Measurements from ENCODE around the gene C9orf43. TPM values are rescaled to one million over a fixed set of nuclear protein-coding genes. Genes with fewer than 3 reads are reported as not detected.

C9orf43 gene
- total RNA-seq, 2 donors from 2014 or later: 0.85 TPM; not detected in 1

GRCh38 chr9:113416149-113416721 lies 5.7 kb downstream of the C9orf43 start:
- DNase-seq (ENCODE audit: low spot score) (no peak), ATAC-seq (ENCODE audit: insufficient number of reproducible peaks, low FRiP score, low read depth) (no peak)
- Histone ChIP-seq H3K4me3 (no peak overlapping the region), H3K4me1 (ENCODE audit: control insufficient read depth in 1 of 2, low read depth in 2 of 2) (peaks cover 2 to 3% of the 10 kb centered on the region in 2 donors), H3K27ac (no peak overlapping the region), H3K9me3 (no peaks in the 10 kb centered on the region), H3K27me3 (replicated peaks; ENCODE audit: insufficient read depth) (no peaks in the 10 kb centered on the region), H3K36me3 (no peaks in the 10 kb centered on the region)
- TF ChIP-seq, protein P1, sequence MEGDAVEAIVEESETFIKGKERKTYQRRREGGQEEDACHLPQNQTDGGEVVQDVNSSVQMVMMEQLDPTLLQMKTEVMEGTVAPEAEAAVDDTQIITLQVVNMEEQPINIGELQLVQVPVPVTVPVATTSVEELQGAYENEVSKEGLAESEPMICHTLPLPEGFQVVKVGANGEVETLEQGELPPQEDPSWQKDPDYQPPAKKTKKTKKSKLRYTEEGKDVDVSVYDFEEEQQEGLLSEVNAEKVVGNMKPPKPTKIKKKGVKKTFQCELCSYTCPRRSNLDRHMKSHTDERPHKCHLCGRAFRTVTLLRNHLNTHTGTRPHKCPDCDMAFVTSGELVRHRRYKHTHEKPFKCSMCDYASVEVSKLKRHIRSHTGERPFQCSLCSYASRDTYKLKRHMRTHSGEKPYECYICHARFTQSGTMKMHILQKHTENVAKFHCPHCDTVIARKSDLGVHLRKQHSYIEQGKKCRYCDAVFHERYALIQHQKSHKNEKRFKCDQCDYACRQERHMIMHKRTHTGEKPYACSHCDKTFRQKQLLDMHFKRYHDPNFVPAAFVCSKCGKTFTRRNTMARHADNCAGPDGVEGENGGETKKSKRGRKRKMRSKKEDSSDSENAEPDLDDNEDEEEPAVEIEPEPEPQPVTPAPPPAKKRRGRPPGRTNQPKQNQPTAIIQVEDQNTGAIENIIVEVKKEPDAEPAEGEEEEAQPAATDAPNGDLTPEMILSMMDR (IDR thresholded peaks at IDR 0.05): no peak

DNA sequence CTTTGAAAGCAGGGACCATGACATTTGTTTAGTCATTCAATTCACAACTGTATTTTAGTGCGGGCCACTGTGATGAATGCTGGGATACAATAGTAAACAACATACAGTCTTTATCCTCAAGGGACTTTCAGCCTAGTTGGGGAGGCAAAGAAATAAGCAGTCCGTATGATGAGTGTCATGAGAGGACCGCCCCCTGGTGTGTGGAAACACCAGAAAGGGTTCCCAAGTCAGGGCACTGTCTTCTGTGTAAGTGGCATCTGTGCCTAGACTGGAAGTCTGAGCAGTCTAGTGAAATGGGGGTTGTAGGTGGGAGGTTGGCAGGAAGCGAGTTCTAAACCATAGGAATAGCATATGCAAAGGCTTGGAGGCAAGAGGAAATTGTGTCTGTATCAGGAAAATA lies 6.8 kb downstream of the C9orf43 start:
- no peak overlapping the region for H3K4me3 ChIP-seq
- no peaks in the 10 kb centered on the region for H3K27me3 ChIP-seq (replicated peaks; ENCODE audit: insufficient read depth)
- DNase-seq (ENCODE audit: low spot score): no peak
- no peaks in the 10 kb centered on the region for H3K36me3 ChIP-seq
- no peak overlapping the region for H3K27ac ChIP-seq
- H3K4me1 ChIP-seq (ENCODE audit: control insufficient read depth in 1 of 2, low read depth in 2 of 2): no peaks in the 10 kb centered on the region
- ATAC-seq (ENCODE audit: insufficient number of reproducible peaks, low FRiP score, low read depth): no peak
- no peaks in the 10 kb centered on the region for H3K9me3 ChIP-seq
- TF ChIP-seq, protein P1 (IDR thresholded peaks at IDR 0.05): no peak

GRCh38 chr9:113421726-113422125 lies 11.2 kb downstream of the C9orf43 start:
- no peak for DNase-seq (ENCODE audit: low spot score)
- no peak overlapping the region for H3K27ac ChIP-seq
- no peaks in the 10 kb centered on the region for H3K27me3 ChIP-seq (replicated peaks; ENCODE audit: insufficient read depth)
- no peaks in the 10 kb centered on the region for H3K36me3 ChIP-seq
- no peak overlapping the region for H3K4me3 ChIP-seq
- no peaks in the 10 kb centered on the region for H3K4me1 ChIP-seq (ENCODE audit: control insufficient read depth in 1 of 2, low read depth in 2 of 2)
- ATAC-seq (ENCODE audit: insufficient number of reproducible peaks, low FRiP score, low read depth): no peak
- TF ChIP-seq, protein P1 (IDR thresholded peaks at IDR 0.05): no peak
- no peaks in the 10 kb centered on the region for H3K9me3 ChIP-seq

DNA sequence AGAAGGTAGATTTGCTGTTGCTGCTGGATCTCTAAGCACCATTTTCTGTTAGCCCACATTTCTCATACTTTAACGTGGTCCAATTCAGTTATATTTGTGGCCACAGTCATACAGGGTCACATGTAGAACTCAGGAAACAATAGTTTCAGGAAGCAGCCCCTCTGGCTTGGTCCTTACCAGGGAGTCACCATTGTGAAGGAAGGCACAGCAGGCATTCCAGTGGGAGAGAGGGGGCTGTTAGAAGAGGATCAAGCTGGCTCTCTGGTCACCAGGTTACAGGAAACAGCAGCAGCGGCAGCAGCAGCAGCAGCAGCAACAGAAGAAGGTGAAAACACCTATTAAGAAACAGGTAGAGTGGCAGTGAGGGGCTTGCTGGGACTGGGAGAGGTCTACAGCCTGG lies 14.5 kb downstream of the C9orf43 start:
- ATAC-seq (ENCODE audit: insufficient number of reproducible peaks, low FRiP score, low read depth) (no peak), DNase-seq (ENCODE audit: low spot score) (no peak)
- TF ChIP-seq, protein P1 (IDR thresholded peaks at IDR 0.05): no peak
- H3K36me3 ChIP-seq: no peaks in the 10 kb centered on the region
- H3K4me3 ChIP-seq: no peak overlapping the region
- H3K4me1 ChIP-seq (ENCODE audit: control insufficient read depth in 1 of 2, low read depth in 2 of 2): no peaks in the 10 kb centered on the region
- H3K27ac ChIP-seq: no peak overlapping the region
- H3K9me3 ChIP-seq: no peaks in the 10 kb centered on the region
- H3K27me3 ChIP-seq (replicated peaks; ENCODE audit: insufficient read depth): no peaks in the 10 kb centered on the region

GRCh38 chr9:113426701-113427100 lies 16.2 kb downstream of the C9orf43 start:
- Histone ChIP-seq H3K9me3 (no peaks in the 10 kb centered on the region), H3K4me1 (ENCODE audit: control insufficient read depth in 1 of 2, low read depth in 2 of 2) (no peaks in the 10 kb centered on the region), H3K27ac (no peak overlapping the region), H3K36me3 (no peaks in the 10 kb centered on the region), H3K4me3 (no peak overlapping the region), H3K27me3 (replicated peaks; ENCODE audit: insufficient read depth) (no peaks in the 10 kb centered on the region)
- ATAC-seq (ENCODE audit: insufficient number of reproducible peaks, low FRiP score, low read depth) (no peak), DNase-seq (ENCODE audit: low spot score) (no peak)
- TF ChIP-seq, protein P1 (IDR thresholded peaks at IDR 0.05): no peak
